NCI-H146 (cell line): ENCODE data around the gene MAN1A1.

ENCODE experiments used
- DNase-seq: peaks from one replicate; lab custom pipeline; 2025; lab: John Stamatoyannopoulos, UW

Gene MAN1A1

GRCh38 chr6:119234457-119234856 is 115.1 kb downstream of the MAN1A1 start:
- no peak for DNase-seq

GRCh38 chr6:119233312-119233984 is 116.1 kb downstream of the MAN1A1 start:
- no peak for DNase-seq

- DNase-seq = no peak
Observed at GRCh38 chr6:119231394-119231793, 118.2 kb downstream of the MAN1A1 start.

GRCh38 chr6:119230160-119230559 is 119.4 kb downstream of the MAN1A1 start:
- DNase-seq = no peak

GRCh38 chr6:119227377-119227776 is 122.2 kb downstream of the MAN1A1 start:
- no peak for DNase-seq

- peak; percentile 20 for DNase-seq
Observed at GRCh38 chr6:119226089-119226488, 123.5 kb downstream of the MAN1A1 start.

GRCh38 chr6:119224095-119224701 is 125.4 kb downstream of the MAN1A1 start:
- no peak for DNase-seq

GRCh38 chr6:119220452-119220851 is 129.1 kb downstream of the MAN1A1 start:
- no peak for DNase-seq

GRCh38 chr6:119218548-119218947 is 131.0 kb downstream of the MAN1A1 start:
- no peak for DNase-seq

- DNase-seq = no peak
Observed at GRCh38 chr6:119215885-119216590, 133.5 kb downstream of the MAN1A1 start.

- no peak for DNase-seq
Observed at GRCh38 chr6:119215309-119215708, 134.3 kb downstream of the MAN1A1 start.

GRCh38 chr6:119210596-119210995 is 139.0 kb downstream of the MAN1A1 start:
- no peak for DNase-seq

- DNase-seq = no peak
Observed at GRCh38 chr6:119209452-119210205, 139.9 kb downstream of the MAN1A1 start.

- no peak for DNase-seq
Observed at GRCh38 chr6:119207971-119208725, 141.4 kb downstream of the MAN1A1 start.

GRCh38 chr6:119207327-119207726 is 142.2 kb downstream of the MAN1A1 start:
- DNase-seq = no peak

- no peak for DNase-seq
Observed at GRCh38 chr6:119205911-119206618, 143.5 kb downstream of the MAN1A1 start.

GRCh38 chr6:119204719-119205118 is 144.8 kb downstream of the MAN1A1 start:
- no peak for DNase-seq

GRCh38 chr6:119201480-119201879 is 148.1 kb downstream of the MAN1A1 start:
- peak; percentile 48 for DNase-seq

GRCh38 chr6:119200512-119201175 is 148.9 kb downstream of the MAN1A1 start:
- DNase-seq = no peak

- no peak for DNase-seq
Observed at GRCh38 chr6:119197271-119197670, 152.3 kb downstream of the MAN1A1 start.

GRCh38 chr6:119196715-119197114 is 152.8 kb downstream of the MAN1A1 start:
- no peak for DNase-seq
